Measurements from ENCODE around the gene KANSL1. TPM values are rescaled to one million over a fixed set of nuclear protein-coding genes. Genes with fewer than 3 reads are reported as not detected.
A peak's percentile ranks its signal among the peaks of the same experiment; 100 is the strongest.
"Not testable (repeated sequence)": the region's sequence is repeated elsewhere in the genome, so short reads cannot be mapped to it uniquely, and the experiment has no call there.

The KANSL1 gene
- total RNA-seq, 1 donor from 2014 or later = 99.8 TPM

GRCh38 chr17:46115699-46116098 lies 77.5 kb downstream of the KANSL1 start:
- Histone ChIP-seq H3K9me3 (ENCODE audit: insufficient read depth, low read depth, low read length) (no peaks in the 10 kb centered on the region), H3K9ac (ENCODE audit: low read length) (no peak overlapping the region), H3K4me3 (ENCODE audit: insufficient read depth, low read depth, low read length) (no peak overlapping the region), H3K4me1 (ENCODE audit: insufficient read depth, low read length) (no peaks in the 10 kb centered on the region), H3K4me2 (ENCODE audit: low read length) (no peak overlapping the region), H3K27me3 (ENCODE audit: insufficient read depth, low read length) (no peaks in the 10 kb centered on the region), H3K36me3 (ENCODE audit: insufficient read depth, low read length) (no peaks in the 10 kb centered on the region), H3K27ac (ENCODE audit: low read depth, low read length) (no peak overlapping the region), H3K79me2 (ENCODE audit: insufficient read depth, low read length) (peaks cover 100% of the 10 kb centered on the region), H2AFZ (ENCODE audit: low read depth, low read length) (no peak overlapping the region), H4K20me1 (ENCODE audit: insufficient read depth, low read length) (peaks cover 100% of the 10 kb centered on the region)
- H3K27ac Mint-ChIP-seq (ENCODE audit: unreplicated experiment) = peak overlapping the region; percentile 23
- peaks cover 4% of the 10 kb centered on the region for H3K36me3 Mint-ChIP-seq (ENCODE audit: low read depth, unreplicated experiment)
- no peaks in the 10 kb centered on the region for H3K27me3 Mint-ChIP-seq (ENCODE audit: low read depth, unreplicated experiment)
- no peaks in the 10 kb centered on the region for H3K9me3 Mint-ChIP-seq (ENCODE audit: unreplicated experiment)
- H3K4me3 Mint-ChIP-seq (ENCODE audit: unreplicated experiment) = no peak overlapping the region
- FAIRE-seq (no peak), DNase-seq (ENCODE audit: low read depth) (peak; percentile 62)
- TF ChIP-seq EZH2 (IDR thresholded peaks at IDR 0.05; ENCODE audit: insufficient read depth, low read length) = no peak
- TF ChIP-seq CTCF (IDR thresholded peaks at IDR 0.05; ENCODE audit: insufficient read depth, low read depth, low read length) = no peak
- peaks cover 23% of the 10 kb centered on the region for H3K4me1 Mint-ChIP-seq (ENCODE audit: low read depth, unreplicated experiment)

GRCh38 chr17:46111236-46111635 lies 82.0 kb downstream of the KANSL1 start:
- H2AFZ ChIP-seq (ENCODE audit: low read depth, low read length); H3K27ac ChIP-seq (ENCODE audit: low read depth, low read length); H3K4me1 ChIP-seq (ENCODE audit: insufficient read depth, low read length); H3K36me3 ChIP-seq (ENCODE audit: insufficient read depth, low read length); H3K4me3 ChIP-seq (ENCODE audit: insufficient read depth, low read depth, low read length); H3K9ac ChIP-seq (ENCODE audit: low read length); H3K4me2 ChIP-seq (ENCODE audit: low read length); H3K4me3 Mint-ChIP-seq (ENCODE audit: unreplicated experiment); H3K27me3 Mint-ChIP-seq (ENCODE audit: low read depth, unreplicated experiment); H3K27me3 ChIP-seq (ENCODE audit: insufficient read depth, low read length); DNase-seq (ENCODE audit: low read depth); FAIRE-seq; H3K36me3 Mint-ChIP-seq (ENCODE audit: low read depth, unreplicated experiment); H3K27ac Mint-ChIP-seq (ENCODE audit: unreplicated experiment); H3K9me3 Mint-ChIP-seq (ENCODE audit: unreplicated experiment); H3K9me3 ChIP-seq (ENCODE audit: insufficient read depth, low read depth, low read length): not testable (repeated sequence)
- H3K4me1 Mint-ChIP-seq (ENCODE audit: low read depth, unreplicated experiment) = peaks cover 52% of the 10 kb centered on the region
- Histone ChIP-seq H3K79me2 (ENCODE audit: insufficient read depth, low read length) (peaks cover 99% of the 10 kb centered on the region), H4K20me1 (ENCODE audit: insufficient read depth, low read length) (peaks cover 100% of the 10 kb centered on the region)

GRCh38 chr17:46110219-46110618 lies 83.0 kb downstream of the KANSL1 start:
- Histone ChIP-seq H3K9ac (ENCODE audit: low read length) (no peak overlapping the region), H3K4me2 (ENCODE audit: low read length) (no peak overlapping the region), H3K36me3 (ENCODE audit: insufficient read depth, low read length) (no peaks in the 10 kb centered on the region), H3K9me3 (ENCODE audit: insufficient read depth, low read depth, low read length) (no peaks in the 10 kb centered on the region), H3K27me3 (ENCODE audit: insufficient read depth, low read length) (no peaks in the 10 kb centered on the region), H3K4me3 (ENCODE audit: insufficient read depth, low read depth, low read length) (no peak overlapping the region), H2AFZ (ENCODE audit: low read depth, low read length) (no peak overlapping the region), H4K20me1 (ENCODE audit: insufficient read depth, low read length) (peaks cover 100% of the 10 kb centered on the region), H3K27ac (ENCODE audit: low read depth, low read length) (no peak overlapping the region), H3K4me1 (ENCODE audit: insufficient read depth, low read length) (no peaks in the 10 kb centered on the region), H3K79me2 (ENCODE audit: insufficient read depth, low read length) (peaks cover 99% of the 10 kb centered on the region)
- Mint-ChIP-seq H3K27ac (ENCODE audit: unreplicated experiment) (no peak overlapping the region), H3K4me3 (ENCODE audit: unreplicated experiment) (peak overlapping the region; percentile 35), H3K27me3 (ENCODE audit: low read depth, unreplicated experiment) (no peaks in the 10 kb centered on the region), H3K9me3 (ENCODE audit: unreplicated experiment) (no peaks in the 10 kb centered on the region), H3K4me1 (ENCODE audit: low read depth, unreplicated experiment) (peaks cover 44% of the 10 kb centered on the region), H3K36me3 (ENCODE audit: low read depth, unreplicated experiment) (peaks cover 2% of the 10 kb centered on the region)
- DNase-seq (ENCODE audit: low read depth) = no peak
- no peak for FAIRE-seq
- TF ChIP-seq EZH2 (IDR thresholded peaks at IDR 0.05; ENCODE audit: insufficient read depth, low read length) (no peak), CTCF (IDR thresholded peaks at IDR 0.05; ENCODE audit: insufficient read depth, low read depth, low read length) (no peak)
